Keratinocyte (primary cell): ENCODE measurements around the gene MYO9A. TPM values are rescaled to one million over a fixed set of nuclear protein-coding genes. Genes with fewer than 3 reads are reported as not detected.

ENCODE experiments used
- DNase-seq: peaks from one replicate; pipeline ENCODE4 v3.0.0-alpha.2; 2011; ENCODE audit warnings: low read depth, missing footprints, low spot score
- FAIRE-seq: peaks from 2 replicates; lab custom pipeline; 2011; peaks lifted over from hg19 to GRCh38; lab: Jason Lieb, UNC
- H2AFZ ChIP-seq: 2 replicates; pipeline ENCODE4 v1.6.0; 2012; ENCODE audit warnings: low read length, control low read depth, inconsistent platforms; ENCODE audit not compliant: control insufficient read depth
- H3K27ac ChIP-seq: 2 replicates; pipeline ENCODE4 v1.5.1; 2011; ENCODE audit warnings: low read length; ENCODE audit not compliant: control insufficient read depth, insufficient read depth
- H3K27me3 ChIP-seq: 3 replicates; pipeline ENCODE4 v1.6.0; 2011; ENCODE audit warnings: low read length; ENCODE audit not compliant: control insufficient read depth, insufficient read depth; ENCODE audit errors: extremely low read depth
- H3K36me3 ChIP-seq, 2 experiments: 2 replicates in 1 of 2; 3 replicates in 1 of 2; pipeline ENCODE4 v1.5.1; 2011; ENCODE audit warnings: low read length in 2 of 2, mild to moderate bottlenecking in 1 of 2; ENCODE audit not compliant: control insufficient read depth in 2 of 2, insufficient read depth in 2 of 2; ENCODE audit errors: extremely low read depth in 1 of 2
- H3K4me1 ChIP-seq: 3 replicates; pipeline ENCODE4 v1.5.1; 2011; ENCODE audit warnings: low read length; ENCODE audit not compliant: control insufficient read depth, insufficient read depth; ENCODE audit errors: extremely low read depth
- H3K4me2 ChIP-seq: 3 replicates; pipeline ENCODE4 v1.6.0; 2011; ENCODE audit warnings: low read depth, low read length; ENCODE audit not compliant: control insufficient read depth, insufficient read depth; ENCODE audit errors: extremely low read depth
- H3K4me3 ChIP-seq, 3 experiments: fragments of 200-600 bp in 1 of 3; sonication (generic) in 1 of 3; 2 replicates in 2 of 3; 3 replicates in 1 of 3; pipeline ENCODE4 v1.5.1; 2011 to 2016; ENCODE audit warnings: low read length in 3 of 3, mild to moderate bottlenecking in 3 of 3, control low read depth in 2 of 3, inconsistent platforms in 1 of 3, low read depth in 1 of 3, mixed read lengths in 1 of 3, mixed run types in 1 of 3, moderate library complexity in 1 of 3; ENCODE audit not compliant: control insufficient read depth in 2 of 3, insufficient read depth in 2 of 3; ENCODE audit errors: extremely low read depth in 1 of 3
- H3K79me2 ChIP-seq: 2 replicates; pipeline ENCODE4 v1.6.0; 2012; ENCODE audit warnings: low read length; ENCODE audit not compliant: control insufficient read depth, insufficient read depth
- H3K9ac ChIP-seq: 3 replicates; pipeline ENCODE4 v1.6.0; 2011; ENCODE audit warnings: low read length; ENCODE audit not compliant: control insufficient read depth, insufficient read depth; ENCODE audit errors: extremely low read depth
- H3K9me1 ChIP-seq: 3 replicates; pipeline ENCODE4 v1.6.0; 2011; ENCODE audit warnings: low read length; ENCODE audit not compliant: control insufficient read depth, insufficient read depth; ENCODE audit errors: extremely low read depth
- H3K9me3 ChIP-seq: 2 replicates; pipeline ENCODE4 v1.5.1; 2012; ENCODE audit warnings: low read depth, low read length; ENCODE audit not compliant: control insufficient read depth
- H4K20me1 ChIP-seq: 3 replicates; pipeline ENCODE4 v1.6.0; 2011; ENCODE audit warnings: low read length; ENCODE audit not compliant: control insufficient read depth, insufficient read depth; ENCODE audit errors: extremely low read depth
- CTCF ChIP-seq, 3 experiments: IDR thresholded peaks in 1 of 3; conservative IDR thresholded peaks in 1 of 3; optimal IDR thresholded peaks in 1 of 3; 2 replicates in 2 of 3; 3 replicates in 1 of 3; pipeline versions ENCODE3 to v1.5.1; 2011; ENCODE audit warnings: low read length in 3 of 3, mild to moderate bottlenecking in 3 of 3, moderate library complexity in 2 of 3, control low read depth in 1 of 3, inconsistent platforms in 1 of 3; ENCODE audit not compliant: insufficient read depth in 2 of 3; ENCODE audit errors: extremely low read depth in 1 of 3
- EZH2 ChIP-seq: IDR thresholded peaks from one replicate; pipeline ENCODE4 v1.6.1; 2012; ENCODE audit warnings: inconsistent platforms, mild to moderate bottlenecking, low read length, moderate library complexity
- dilution Hi-C: fragments of 300-500 bp; cut with MboI; formaldehyde crosslinking; loops from one replicate; pipeline ENCODE4 v1.7.0; 2020; ENCODE audit warnings: low sequenced_read_pairs; ENCODE audit not compliant: extremely low pct_ligation_motif_present
- polyA plus RNA-seq, 5 experiments: library from polyadenylated mRNA; depleted of rRNA in 3 of 5; stranded (reverse) in 3 of 5; stranded (forward) in 1 of 5; unstranded in 1 of 5; fragments of >200 nt; gene quantifications; 1 replicate in 1 of 5; 2 replicates in 3 of 5; 3 replicates in 1 of 5; pipeline versions ENCODE4 v1.2.1 to v1.2.3, GENCODE V29; 2011 to 2012; ENCODE audit warnings: missing spikeins in 2 of 5, low read depth in 1 of 5, low replicate concordance in 1 of 5

The MYO9A gene
- polyA plus RNA-seq, 1 donor (not counting 4 experiments of a cell fraction or from before 2014, with no cell fraction given) = 10.6 TPM

- TF ChIP-seq EZH2 = no peak
- TF ChIP-seq CTCF (optimal IDR thresholded peaks at IDR 0.05 in 1 of 3, IDR thresholded peaks at IDR 0.05 in 1 of 3, conservative IDR thresholded peaks at IDR 0.05 in 1 of 3; ENCODE audit: extremely low read depth in 1 of 3, insufficient read depth in 2 of 3, low read length in 3 of 3) = no peak
- Histone ChIP-seq H3K4me3 (no peak overlapping the region), H3K79me2 (peaks cover 4% of the 10 kb centered on the region), H3K9me3 (no peaks in the 10 kb centered on the region), H2AFZ (no peak overlapping the region), H3K9ac (no peak overlapping the region), H4K20me1 (no peaks in the 10 kb centered on the region), H3K36me3 (no peaks in the 10 kb centered on the region), H3K27me3 (no peaks in the 10 kb centered on the region), H3K9me1 (no peaks in the 10 kb centered on the region), H3K27ac (no peak overlapping the region), H3K4me2 (no peak overlapping the region), H3K4me1 (no peaks in the 10 kb centered on the region)
- dilution Hi-C loops = no loop called here
- no peak for FAIRE-seq
- DNase-seq = no peak
These were observed 47.0 kb downstream of the MYO9A start for GRCh38 chr15:72070817-72071447.

- Histone ChIP-seq H3K4me2 (no peak overlapping the region), H3K79me2 (peaks cover 6% of the 10 kb centered on the region), H3K9me3 (no peaks in the 10 kb centered on the region), H3K9me1 (no peaks in the 10 kb centered on the region), H2AFZ (no peak overlapping the region), H3K27ac (no peak overlapping the region), H4K20me1 (no peaks in the 10 kb centered on the region), H3K4me1 (no peaks in the 10 kb centered on the region), H3K9ac (no peak overlapping the region), H3K36me3 (no peaks in the 10 kb centered on the region), H3K4me3 (no peak overlapping the region), H3K27me3 (no peaks in the 10 kb centered on the region)
- FAIRE-seq = no peak
- DNase-seq = no peak
- dilution Hi-C loops = no loop called here
- TF ChIP-seq CTCF (optimal IDR thresholded peaks at IDR 0.05 in 1 of 3, IDR thresholded peaks at IDR 0.05 in 1 of 3, conservative IDR thresholded peaks at IDR 0.05 in 1 of 3; ENCODE audit: extremely low read depth in 1 of 3, insufficient read depth in 2 of 3, low read length in 3 of 3) (no peak), EZH2 (no peak)
These were observed 49.1 kb downstream of the MYO9A start for GRCh38 chr15:72068856-72069255.
